CD1c-positive myeloid dendritic cell (primary cell): Measurements from ENCODE around the gene HPSE2.

Source experiments
- DNase-seq: peaks from one replicate; pipeline ENCODE4 v3.0.0-alpha.2; 2016; ENCODE audit errors: extremely low spot score

HPSE2 gene

GRCh38 chr10:98833542-98833941 is 402.1 kb downstream of the HPSE2 start:
- DNase-seq: no peak

GRCh38 chr10:98832738-98833137 is 402.9 kb downstream of the HPSE2 start:
- no peak for DNase-seq

- no peak for DNase-seq
Observed at GRCh38 chr10:98832196-98832595, 403.5 kb downstream of the HPSE2 start.

- no peak for DNase-seq
Observed at GRCh38 chr10:98831391-98831790, 404.3 kb downstream of the HPSE2 start.

- no peak for DNase-seq
Observed at GRCh38 chr10:98825741-98826140, 409.9 kb downstream of the HPSE2 start.

GRCh38 chr10:98817396-98817795 is 418.3 kb downstream of the HPSE2 start:
- no peak for DNase-seq

GRCh38 chr10:98815039-98815885 is 420.4 kb downstream of the HPSE2 start:
- no peak for DNase-seq

GRCh38 chr10:98814470-98814869 is 421.2 kb downstream of the HPSE2 start:
- no peak for DNase-seq

- DNase-seq: no peak
Observed at GRCh38 chr10:98808282-98808892, 427.3 kb downstream of the HPSE2 start.

- no peak for DNase-seq
Observed at GRCh38 chr10:98800263-98800662, 435.4 kb downstream of the HPSE2 start.

GRCh38 chr10:98795467-98795866 is 440.2 kb downstream of the HPSE2 start:
- no peak for DNase-seq

- peak; percentile 33 for DNase-seq
Observed at GRCh38 chr10:98790817-98791216, 444.8 kb downstream of the HPSE2 start.

GRCh38 chr10:98778277-98778759 is 457.3 kb downstream of the HPSE2 start:
- no peak for DNase-seq

GRCh38 chr10:98758463-98758862 is 477.2 kb downstream of the HPSE2 start:
- no peak for DNase-seq

GRCh38 chr10:98748298-98748697 is 487.4 kb downstream of the HPSE2 start:
- peak; percentile 25 for DNase-seq

- DNase-seq: no peak
Observed at GRCh38 chr10:98745645-98746044, 490.0 kb downstream of the HPSE2 start.

GRCh38 chr10:98720551-98720950 is 515.1 kb downstream of the HPSE2 start:
- DNase-seq: no peak

- DNase-seq: no peak
Observed at GRCh38 chr10:98713586-98713985, 522.1 kb downstream of the HPSE2 start.

- no peak for DNase-seq
Observed at GRCh38 chr10:98696516-98696915, 539.1 kb downstream of the HPSE2 start.

- no peak for DNase-seq
Observed at GRCh38 chr10:98694883-98695282, 540.8 kb downstream of the HPSE2 start.

- DNase-seq: no peak
Observed at GRCh38 chr10:98694014-98694413, 541.6 kb downstream of the HPSE2 start.

- DNase-seq: no peak
Observed at GRCh38 chr10:98687685-98688084, 548.0 kb downstream of the HPSE2 start.
